CD4-positive, alpha-beta T cell treated with Interleukin-4 for 1 hour (primary cell): ENCODE results near the gene VWA5B1.

Experiments used
- DNase-seq, 2 donors: peaks; one replicate each; pipeline ENCODE4 v3.0.0-alpha.2; 2020 to 2022

The VWA5B1 gene

DNA sequence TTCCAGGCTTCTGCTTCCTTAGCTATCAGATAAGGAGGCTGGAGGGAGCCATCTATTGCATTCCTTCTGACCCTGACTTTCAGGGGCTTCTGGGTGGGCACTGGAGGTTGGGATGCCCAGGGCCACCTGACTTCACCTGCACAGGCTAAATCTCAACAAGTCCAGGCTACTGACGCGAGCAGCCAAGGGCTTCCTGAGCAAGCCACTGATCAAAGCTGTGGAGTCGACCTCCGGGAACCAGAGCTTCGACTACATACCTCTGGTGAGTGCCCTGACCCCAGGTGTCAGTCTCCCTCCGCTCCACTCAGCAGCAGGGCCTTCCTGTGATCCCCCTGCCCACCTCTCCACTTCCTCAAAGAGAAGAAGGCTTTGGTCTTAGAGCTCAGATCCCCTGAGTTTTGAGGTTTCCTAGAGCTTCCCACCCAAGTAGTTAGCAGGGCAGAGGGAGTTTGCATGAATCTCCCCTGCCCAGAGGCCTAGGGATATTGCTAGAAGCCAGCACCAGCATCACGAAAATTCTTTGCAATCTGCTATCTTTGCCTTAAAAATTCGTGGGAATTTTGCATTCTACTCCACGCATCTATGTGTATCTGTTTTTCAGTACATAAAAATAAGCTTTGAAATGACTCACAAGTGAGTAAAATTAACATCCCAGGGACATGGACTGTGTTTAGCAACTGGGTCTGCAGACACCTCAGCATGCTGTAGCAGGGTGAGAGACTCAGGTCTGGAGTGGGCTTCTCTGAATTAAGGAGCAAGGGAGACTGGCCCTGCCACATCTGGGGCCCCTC, 61.4 kb downstream of the VWA5B1 start:
- no peak for DNase-seq

DNA sequence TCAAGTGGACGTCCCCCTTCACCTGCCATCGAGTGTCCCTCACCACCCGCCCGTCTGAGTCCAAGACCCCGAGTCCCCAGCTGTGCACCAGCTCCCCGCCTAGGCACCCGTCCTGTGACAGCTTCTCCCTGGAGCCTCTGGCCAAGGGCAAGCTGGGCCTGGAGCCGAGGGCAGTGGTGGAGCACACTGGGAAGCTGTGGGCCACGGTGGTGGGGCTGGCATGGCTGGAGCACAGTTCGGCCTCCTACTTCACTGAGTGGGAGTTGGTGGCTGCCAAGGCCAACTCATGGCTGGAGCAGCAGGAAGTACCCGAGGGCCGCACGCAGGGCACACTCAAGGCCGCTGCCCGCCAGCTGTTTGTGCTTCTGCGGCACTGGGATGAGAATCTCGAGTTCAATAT, 63.2 kb downstream of the VWA5B1 start:
- no peak for DNase-seq

DNA sequence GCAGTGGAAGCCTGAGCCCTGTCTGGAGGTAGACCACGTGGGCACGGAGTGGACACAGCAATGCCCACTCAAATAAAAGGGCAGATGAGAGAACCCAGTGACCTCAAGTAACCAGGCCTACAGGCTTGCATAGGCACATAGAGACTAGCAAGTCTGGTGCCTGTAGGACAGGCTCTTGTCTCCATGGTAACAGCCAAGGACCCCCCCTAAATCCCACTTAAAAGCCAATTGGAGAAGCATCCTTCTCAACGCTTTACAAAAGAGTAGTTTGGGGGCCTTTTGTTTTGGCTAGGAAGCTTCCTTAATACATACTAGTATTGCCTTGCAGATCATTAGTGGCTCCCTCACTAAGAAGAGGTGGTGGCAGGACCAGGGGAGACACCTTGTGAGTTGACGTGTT, 63.9 kb downstream of the VWA5B1 start:
- DNase-seq: no peak

DNA sequence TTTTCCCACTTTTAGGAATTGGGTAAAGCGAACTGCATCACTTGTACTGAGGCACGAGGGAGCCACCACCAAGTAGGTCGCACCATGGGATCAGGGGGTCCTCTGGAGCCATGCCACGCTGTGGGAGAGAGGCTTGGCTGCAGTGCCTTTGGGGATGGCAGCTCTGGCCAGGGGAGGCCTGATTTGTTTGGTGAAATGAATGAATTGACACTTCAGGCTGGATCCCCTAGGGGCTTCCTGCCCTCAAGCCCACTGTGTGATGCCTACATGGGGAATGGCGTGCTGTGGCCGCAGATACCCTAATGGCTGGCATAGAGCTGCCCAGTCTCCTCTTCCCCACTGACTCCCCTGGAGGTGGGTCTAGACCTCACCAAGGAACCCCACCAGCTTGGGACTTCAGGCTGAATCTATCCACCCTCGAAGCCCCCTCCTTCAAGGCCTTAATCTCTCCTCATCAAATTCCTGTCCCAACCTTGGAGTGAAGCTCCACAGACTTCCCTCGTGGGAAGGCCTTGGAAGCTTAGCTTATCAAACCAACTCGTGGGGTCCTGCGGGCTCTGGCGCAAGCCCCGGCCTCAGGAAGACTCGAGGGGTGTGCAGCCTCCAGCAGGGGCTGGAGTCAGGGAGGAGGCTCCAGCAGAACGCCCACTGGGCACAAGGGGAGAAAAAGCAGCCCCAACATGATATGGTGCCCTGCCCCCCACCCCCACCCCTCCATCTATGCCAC, 64.6 kb downstream of the VWA5B1 start:
- DNase-seq: no peak

DNA sequence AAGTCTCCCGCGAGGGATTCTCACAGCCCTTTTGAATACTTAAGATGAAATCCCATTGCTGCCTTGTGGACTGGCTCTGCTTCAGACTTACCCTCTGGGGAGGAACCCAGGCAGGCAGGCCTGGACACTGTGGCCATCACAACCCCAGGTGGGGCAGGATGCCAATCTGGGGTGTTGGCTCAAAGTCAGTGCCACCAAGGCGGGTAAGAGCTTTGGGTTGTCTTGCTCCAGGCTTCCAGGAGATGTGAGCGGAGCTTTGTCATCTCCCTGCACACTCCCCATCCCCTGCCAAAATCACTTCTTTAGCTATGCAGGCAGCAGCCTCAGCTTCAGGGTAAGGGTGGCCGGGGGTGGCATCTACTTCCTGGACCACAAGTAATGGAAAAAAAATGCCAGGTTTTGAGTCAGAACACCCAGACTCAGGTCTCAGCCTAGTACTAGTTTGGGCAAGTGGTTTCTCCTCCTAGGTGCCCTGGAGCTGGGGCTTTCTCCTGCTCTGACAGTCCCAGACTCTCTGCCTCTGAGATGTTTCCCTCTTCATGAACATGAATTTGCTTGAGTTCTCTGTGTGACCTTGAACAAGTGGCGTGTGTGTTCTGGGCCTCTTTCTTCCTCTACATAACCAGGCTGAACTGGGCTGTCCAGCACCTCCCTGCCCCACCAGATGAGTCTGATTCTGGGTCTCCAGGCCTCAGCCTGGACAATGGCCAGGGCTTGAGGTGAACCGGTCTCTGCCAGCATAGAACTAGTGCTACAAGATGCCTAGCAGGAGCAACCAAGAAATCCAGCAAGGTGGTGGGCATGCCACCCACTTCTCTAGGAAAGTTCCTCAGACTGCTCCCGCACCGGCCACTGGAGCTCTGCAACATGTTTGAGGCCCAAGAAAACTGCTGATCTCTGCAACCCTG, 65.4 kb downstream of the VWA5B1 start:
- no peak for DNase-seq

DNA sequence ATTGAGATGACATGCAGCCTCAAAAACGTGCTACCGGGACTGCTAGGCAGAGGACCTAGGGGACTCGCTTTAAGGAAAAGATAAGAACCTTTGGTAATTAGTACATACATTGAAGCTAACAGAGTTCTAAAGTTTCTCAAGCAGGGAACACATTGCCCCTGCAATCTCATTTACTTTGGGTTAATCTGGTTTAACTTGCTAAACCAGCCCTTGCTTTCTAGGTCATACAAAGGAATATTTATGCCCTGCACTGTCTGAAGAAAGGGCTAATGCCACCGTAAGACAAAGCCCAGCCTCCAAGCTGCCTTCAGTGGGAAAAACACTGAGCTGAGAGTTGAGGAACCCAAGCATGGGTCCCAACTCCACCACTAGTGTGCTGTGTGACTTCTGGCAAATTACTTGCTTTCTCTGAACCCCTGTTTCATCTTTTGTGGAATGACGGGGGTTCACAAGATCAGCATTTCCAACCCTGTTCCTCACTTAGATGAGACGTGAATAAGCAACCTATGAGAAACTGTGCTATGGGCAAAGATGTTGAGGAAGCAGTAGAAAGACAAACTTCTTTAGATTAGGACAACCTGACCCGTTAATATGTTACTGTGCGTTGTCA, 66.3 kb downstream of the VWA5B1 start:
- no peak for DNase-seq

DNA sequence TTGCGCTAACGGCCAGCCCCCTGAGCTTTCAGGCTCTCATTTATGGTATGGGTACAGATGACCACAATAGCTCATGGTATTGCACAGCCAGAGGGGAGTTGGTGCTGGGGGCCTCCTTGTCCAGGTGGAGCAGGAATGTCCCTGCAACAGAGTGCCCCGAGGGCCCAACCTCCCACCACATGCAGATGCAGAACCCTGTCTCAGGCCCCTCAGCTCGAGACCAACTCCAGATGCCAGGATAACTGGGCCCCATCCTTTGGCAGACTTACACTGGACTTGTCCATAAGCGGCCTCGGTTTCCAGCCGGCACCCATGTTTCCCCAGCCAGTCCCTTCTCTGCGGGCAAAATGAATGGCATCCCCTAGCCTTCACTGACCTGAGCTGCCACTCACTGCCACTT, 67.1 kb downstream of the VWA5B1 start:
- no peak for DNase-seq

DNA sequence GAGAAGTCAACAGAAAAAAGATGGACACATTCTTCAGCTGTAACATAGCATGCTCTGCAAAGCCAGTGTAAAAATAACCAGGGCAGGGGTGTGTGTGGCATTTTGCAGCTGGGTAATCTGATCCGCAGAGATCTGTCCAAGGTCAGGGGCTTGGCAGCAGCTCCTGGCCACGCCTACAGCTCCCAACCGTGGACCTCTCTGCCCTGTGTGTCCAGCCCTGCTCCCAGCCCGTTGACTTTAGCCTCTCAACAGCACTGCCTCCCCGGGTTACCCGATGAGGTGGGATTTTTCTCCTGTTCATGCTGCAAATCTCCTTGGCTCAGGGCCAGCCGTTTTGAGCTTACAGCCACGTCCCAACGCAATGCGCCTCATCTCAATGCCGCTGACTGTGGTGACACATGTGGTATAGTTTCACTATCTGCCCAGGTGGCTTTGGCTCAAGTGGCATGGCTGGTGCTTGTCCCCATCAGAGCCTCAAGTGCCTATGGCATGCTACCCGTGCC, 68.1 kb downstream of the VWA5B1 start:
- no peak for DNase-seq

DNA sequence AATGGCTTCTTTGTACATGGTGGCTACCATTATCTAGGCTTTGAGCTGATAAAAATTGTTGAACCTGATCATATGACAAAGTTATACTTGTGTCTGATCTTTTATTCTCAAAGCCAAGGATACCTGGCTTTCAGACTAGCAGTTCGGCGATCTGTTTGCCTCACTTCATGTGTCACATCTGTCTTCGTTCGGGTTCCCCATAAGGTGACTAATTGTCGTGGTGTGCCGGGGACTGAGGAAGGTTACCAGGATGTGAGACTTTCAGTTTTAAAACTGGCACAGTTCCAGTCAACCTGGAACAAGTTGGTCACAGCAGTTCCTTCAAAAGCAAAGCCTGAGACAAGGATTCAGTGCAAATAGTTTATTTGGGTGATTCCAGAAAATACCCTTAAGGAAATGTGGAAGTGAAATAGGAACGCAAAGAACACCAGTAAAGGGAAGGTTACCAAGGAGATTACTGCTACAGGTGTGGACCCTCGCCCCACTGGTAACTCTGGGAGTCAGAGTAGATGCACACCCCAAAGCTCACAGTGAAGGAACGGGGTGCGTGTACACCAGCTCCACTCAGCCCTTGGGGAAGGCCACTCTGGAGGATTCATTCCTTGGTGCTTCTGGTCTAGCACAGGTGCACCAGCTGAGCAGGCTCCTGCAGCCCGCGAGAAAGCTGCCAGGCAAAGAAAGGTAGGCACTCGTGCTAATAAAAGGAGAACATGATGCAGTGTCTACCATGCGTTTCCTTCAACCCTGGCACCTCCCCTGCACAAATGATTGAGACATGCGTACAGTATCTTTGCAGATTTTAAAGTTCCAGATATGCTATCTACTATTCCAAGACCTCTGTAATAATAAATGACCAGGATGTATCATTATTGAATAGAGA, 69.0 kb downstream of the VWA5B1 start:
- DNase-seq: no peak

DNA sequence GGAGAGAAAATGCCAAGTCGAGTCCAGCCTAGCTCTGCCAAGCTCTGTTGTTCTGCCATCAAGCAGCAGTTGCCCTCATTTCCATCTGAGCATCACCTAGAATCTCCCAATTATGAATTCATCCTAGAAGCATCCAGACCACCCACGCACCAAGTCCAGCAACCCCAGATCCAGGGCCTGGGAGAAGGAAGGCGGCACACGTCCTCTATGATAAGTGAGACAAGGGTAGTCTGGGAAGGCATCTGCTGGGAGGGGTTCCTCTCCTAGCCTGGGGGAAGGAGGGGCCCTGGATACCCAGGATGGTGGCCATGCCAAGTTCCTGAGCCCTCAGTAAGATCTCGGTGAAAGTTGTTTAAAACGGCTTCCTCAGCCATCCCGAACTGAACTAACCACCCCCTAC, 70.7 kb downstream of the VWA5B1 start:
- DNase-seq: no peak

DNA sequence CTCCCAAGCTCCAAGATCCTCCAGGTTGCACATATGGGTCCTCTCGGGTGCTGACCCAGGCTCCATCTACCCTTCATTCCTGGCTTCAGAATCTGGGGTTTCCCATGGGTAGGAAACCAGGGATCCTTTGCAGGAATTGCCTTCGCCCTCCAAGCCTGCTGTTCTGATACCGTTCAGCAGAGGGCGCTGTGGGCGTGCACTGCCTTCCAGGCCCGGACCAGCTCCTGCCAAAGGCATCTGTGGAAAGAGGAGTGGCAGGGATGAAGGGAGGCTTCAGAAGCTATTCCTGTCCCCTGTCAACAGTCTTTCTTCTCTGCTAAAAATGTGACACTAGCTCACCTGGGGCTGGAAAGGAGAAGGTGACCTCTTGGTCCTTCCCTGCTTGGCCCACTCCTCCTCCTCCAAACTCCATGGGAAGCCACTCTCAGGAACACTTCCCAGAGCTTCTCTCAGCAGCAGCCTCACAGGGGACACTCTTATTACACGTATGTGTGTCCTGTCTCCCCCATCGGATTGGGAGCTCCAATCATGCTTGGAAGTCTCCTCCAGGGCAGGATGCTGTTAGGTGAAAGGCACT, 71.2 kb downstream of the VWA5B1 start:
- peak in 1 of 2 donors; percentile 7 for DNase-seq

DNA sequence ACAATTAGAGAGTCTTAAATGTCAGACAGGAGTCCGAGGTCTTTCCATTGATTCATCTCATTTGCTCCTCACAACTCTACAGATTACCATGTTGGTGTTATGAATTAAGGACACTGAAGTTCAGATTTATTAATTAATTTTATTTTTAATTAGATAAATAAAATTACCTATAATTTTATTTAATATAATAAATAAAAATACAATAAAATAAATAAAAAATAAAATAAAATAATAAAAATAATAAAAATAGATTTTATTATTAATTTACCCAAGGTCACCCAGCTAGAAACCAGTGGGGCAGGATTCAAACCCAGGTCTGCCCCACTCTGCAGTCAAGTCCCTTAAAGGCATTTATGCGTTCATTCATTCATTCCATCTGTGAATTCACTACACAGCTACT, 72.2 kb downstream of the VWA5B1 start:
- DNase-seq: no peak

DNA sequence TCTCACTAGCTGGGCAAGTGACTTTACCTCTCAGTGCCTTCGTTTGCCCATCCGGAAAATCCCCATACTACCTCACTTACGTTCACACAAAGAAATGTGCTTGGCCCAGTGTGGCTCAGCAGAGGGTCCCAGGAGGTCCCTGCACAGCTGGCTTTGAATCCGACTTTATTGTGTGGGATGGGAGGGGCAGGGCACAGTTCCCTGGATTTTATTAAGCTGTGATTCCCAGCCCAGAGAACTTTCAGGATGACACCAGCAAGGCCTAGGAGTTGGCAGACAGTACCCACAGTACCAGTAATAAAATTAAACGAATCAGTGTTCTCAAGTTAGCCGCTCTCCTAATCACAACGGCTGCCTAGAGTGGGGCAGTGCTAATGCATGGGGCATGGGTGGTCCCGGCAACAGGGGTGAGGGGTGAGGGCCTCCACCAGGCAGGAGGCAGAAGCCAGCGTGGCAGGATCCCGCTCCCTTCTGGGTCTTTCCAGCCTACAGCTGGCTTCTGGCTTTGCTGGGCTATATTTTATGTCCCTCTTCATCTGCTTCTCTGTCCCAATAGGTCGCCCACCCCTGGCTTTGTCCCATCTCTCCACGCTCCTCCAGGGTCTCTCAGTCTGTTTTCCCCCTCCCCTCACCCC, 74.9 kb downstream of the VWA5B1 start:
- no peak for DNase-seq

DNA sequence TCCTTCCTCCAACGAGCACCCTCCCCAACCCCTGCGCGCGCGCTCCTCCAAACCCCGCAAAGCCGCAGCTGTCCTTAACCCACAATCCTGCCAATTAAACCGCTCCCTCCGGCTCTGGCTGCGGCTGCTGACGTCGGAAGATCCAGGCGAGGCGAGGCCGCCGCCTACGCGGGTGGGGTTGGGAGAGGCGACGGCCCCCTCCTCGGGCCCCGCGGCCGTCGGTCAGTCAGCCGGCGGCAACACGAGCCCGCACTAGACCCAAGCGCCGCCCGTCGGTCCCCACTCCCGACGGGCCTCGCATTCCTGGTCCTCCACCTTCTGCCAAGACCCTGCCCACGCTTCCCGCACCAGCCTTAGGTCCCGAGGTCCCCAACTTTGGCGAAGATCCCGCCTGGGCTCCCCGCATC, 75.4 kb downstream of the VWA5B1 start:
- no peak for DNase-seq

DNA sequence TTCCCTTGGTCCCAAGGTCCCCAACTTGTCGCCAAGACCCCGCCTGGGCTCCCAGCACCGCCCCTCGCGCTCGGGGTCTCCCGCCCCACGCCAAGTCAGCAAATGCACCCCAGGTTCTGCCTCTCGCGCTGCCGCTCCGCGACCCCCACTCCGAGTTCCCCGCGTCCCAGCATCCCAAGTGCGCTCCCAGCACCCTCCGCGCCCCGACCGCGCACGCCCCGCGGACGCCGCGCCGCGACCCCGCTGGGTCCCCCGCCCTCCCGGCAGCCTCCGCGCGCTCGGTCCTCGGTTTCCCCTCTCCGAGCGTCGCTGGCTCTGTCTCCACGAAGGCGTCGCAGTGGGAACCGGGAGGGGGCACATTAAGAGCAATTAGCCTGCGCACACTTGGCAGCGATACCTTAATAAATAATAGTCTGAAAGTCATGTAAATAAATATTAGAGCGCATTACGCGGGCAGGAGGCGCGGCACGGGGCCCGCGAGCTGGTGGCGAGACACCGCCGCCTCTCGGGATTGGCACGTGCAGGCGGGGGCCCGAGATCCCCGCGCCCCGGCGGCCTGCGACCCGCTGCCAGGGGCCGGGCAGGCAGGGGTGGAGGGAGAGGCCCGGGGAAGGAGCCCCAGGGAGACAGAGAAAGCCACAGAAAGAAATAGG, 75.9 kb downstream of the VWA5B1 start:
- no peak for DNase-seq

DNA sequence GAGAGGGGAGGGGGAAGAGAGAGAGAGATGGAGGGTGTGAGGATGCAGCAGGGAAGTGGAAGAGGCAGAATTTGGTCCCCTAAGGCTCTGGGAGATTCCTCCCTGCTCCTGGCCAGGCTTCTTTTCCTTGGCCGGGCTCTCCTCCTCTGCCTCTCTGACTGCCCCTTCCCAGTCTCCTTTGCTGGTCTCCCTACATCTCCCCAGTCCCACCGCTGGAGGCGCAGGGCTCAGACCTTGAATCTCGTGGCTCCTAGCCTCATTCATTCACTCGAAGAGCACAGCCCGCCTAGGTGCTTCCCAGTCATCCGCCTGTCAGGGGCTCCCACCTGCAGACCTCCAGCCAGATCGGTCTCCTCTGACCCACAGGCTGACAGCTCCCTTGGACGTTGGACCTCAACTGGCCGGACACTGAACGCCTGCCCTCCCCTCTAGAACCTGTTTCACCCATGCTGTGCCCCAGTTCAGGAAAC, 76.5 kb downstream of the VWA5B1 start:
- no peak for DNase-seq

DNA sequence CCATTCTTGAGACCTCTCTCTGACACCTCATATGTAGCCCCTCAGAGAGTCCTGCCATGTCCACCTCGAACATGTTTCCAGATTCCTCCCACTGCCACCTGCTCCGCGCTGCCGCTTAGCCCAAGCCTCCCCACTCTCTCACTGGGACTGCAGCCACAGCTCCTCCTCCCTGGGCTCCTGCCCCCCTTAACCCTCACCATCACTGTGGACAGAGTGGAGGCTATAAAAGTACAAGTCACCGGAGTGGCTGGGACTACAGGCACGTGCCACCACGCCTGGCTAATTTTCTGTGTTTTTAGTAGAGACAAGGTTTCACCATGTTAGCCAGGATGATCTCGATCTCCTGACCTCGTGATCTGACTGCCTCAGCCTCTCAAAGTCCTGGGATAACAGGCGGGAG, 77.0 kb downstream of the VWA5B1 start:
- DNase-seq: no peak

DNA sequence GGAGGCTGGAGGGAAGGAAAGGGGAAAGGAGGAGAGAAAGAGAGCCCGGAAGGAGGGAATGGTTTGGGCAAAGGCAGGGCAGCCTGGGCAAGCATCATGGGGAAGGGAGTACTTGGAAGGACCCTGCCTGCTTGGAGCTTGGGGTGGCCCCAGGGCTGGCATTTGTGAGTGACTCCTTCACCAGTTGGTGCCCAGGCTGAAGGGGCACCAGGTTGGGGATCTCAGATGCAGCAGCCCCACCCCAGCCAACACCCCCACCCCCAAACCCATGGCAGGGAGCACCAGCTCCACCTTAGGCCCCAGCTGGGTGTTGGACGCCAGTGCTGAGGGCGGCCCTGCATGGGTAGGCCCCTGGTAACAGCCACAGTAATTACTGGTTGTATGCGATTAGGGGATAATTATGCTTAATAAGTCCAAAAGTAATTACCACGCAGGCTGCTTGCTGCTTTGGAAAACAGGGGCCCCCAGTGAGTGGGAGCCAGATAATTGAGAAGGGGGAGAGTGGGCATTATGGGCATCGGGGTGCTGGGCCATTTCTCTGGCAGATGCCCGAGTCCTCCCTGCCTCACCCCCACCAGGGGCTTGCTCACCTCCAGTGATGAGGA, 78.3 kb downstream of the VWA5B1 start:
- no peak for DNase-seq

DNA sequence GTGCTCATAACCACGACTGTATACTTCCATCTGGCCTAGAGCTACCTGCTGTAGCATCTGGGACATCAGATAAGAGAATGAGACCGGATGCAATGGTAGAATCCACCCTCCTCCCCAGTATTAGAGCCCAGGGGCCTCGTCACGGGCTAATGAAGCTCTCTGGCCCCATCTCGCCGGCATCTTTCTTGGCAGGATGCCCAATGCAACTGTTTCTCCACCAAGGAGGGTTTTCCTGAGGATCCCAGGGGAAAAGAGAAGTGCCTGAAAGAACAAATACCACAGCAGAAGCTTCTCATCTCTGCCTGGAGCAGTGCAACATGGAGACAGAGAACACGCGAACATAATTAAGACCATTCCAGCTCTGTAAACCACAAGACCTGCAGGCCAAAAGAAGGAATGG, 80.0 kb downstream of the VWA5B1 start:
- DNase-seq: no peak

DNA sequence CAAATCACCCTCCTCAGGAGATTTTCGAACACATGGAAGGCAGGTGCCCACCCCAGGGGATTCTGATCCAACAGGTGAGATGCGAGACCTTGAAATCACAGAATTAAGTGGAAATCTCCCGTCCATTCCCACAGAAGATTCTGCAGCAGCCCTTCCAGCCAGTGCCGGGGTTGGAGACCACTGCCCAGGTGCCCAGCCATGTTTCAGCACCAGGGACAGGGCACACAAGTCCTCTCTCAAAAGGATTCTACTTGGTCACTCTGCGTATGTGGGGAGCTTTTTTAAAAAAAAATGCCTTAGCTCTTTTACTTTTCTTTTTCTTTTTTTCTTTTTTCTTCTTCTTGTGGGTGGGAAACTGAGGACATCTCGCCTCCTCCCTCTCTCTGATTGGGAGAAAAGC, 80.7 kb downstream of the VWA5B1 start:
- no peak for DNase-seq
